Measurements from ENCODE around the gene DCD. TPM values are rescaled to one million over a fixed set of nuclear protein-coding genes. Genes with fewer than 3 reads are reported as not detected.

DCD gene
- total and polyA plus RNA-seq, 2 of the 8 experiments (the other 6 are each of a cell fraction or from before 2014, with no cell fraction given), result not detected

- Histone ChIP-seq H3K79me2 (ENCODE audit: control insufficient read depth in 1 of 2, insufficient read depth in 2 of 2, low read length in 2 of 2) (no peaks in the 10 kb centered on the region), H4K5ac (ENCODE audit: insufficient read length, low read depth, low read length) (no peak overlapping the region), H3K9me3 (ENCODE audit: insufficient read depth in 2 of 2, low read depth in 1 of 2, low read length in 1 of 2) (no peaks in the 10 kb centered on the region), H3K27ac (ENCODE audit: low read depth, low read length) (no peak overlapping the region), H3K4ac (replicated peaks; ENCODE audit: insufficient read length, low read depth, low read length) (no peak overlapping the region), H2AFZ (ENCODE audit: low read length) (no peak overlapping the region), H2AK5ac (ENCODE audit: low read depth, low read length) (no peak overlapping the region), H3K9ac (replicated peaks in 1 of 4; ENCODE audit: extremely low read depth in 1 of 4, low read depth in 3 of 4, low read length in 3 of 4) (no peak overlapping the region), H3K27me3 (replicated peaks in 1 of 4; ENCODE audit: control insufficient read depth in 3 of 4, extremely low read depth in 1 of 4, insufficient read depth in 3 of 4, low read length in 3 of 4) (no peaks in the 10 kb centered on the region), H2BK15ac (ENCODE audit: low read length) (no peak overlapping the region), H2BK12ac (ENCODE audit: low read depth, low read length) (no peak overlapping the region), H4K91ac (replicated peaks; ENCODE audit: insufficient read length, low read length) (no peak overlapping the region), H4K8ac (ENCODE audit: extremely low read depth, insufficient read depth, low read length) (no peak overlapping the region), H3K14ac (ENCODE audit: insufficient read length) (no peak overlapping the region), H3K36me3 (ENCODE audit: control insufficient read depth in 2 of 4, insufficient read depth in 4 of 4, low read length in 3 of 4) (no peaks in the 10 kb centered on the region), H2BK120ac (replicated peaks; ENCODE audit: low read depth, low read length) (no peak overlapping the region), H3K23me2 (ENCODE audit: low read depth, low read length) (no peaks in the 10 kb centered on the region; the same call in 1 of the 2 replicates), H2BK20ac (ENCODE audit: low read length) (no peak overlapping the region), H3K79me1 (ENCODE audit: low read depth, low read length) (no peaks in the 10 kb centered on the region), H3K4me3 (ENCODE audit: extremely low read depth in 1 of 4, insufficient read depth in 2 of 4, low read depth in 3 of 4, low read length in 4 of 4) (no peak overlapping the region), H3K56ac (replicated peaks; ENCODE audit: insufficient read length, low read depth, low read length) (no peak overlapping the region), H4K20me1 (replicated peaks in 1 of 2; ENCODE audit: control insufficient read depth in 1 of 2, insufficient read depth in 2 of 2, low read length in 2 of 2) (no peaks in the 10 kb centered on the region), H2BK5ac (ENCODE audit: low read depth, low read length) (no peak overlapping the region), H3K4me1 (replicated peaks in 1 of 4; ENCODE audit: control insufficient read depth in 3 of 4, insufficient read depth in 4 of 4, low read length in 3 of 4) (no peaks in the 10 kb centered on the region), H3K18ac (ENCODE audit: extremely low read depth, low read length) (no peak overlapping the region), H3K4me2 (ENCODE audit: insufficient read depth in 1 of 2, low read depth in 2 of 2, low read length in 2 of 2) (no peak overlapping the region), H3K23ac (ENCODE audit: insufficient read length) (no peak overlapping the region)
- no peak for FAIRE-seq
- ChIA-PET POLR2A (ENCODE audit: partially characterized antibody) (interaction anchor here (2.1 kb wide), 1 partner anchor 9 kb away, joined by 4 read pairs; no protein-coding TSS in a partner anchor), CTCF (ENCODE audit: partially characterized antibody) (interaction anchor here (0.8 to 2.3 kb wide), 6 partner anchors 9 to 74 kb away, joined by 3 to 9 read pairs (median 4); no protein-coding TSS in a partner anchor)
- 89% methylated on average over 5 of the region's 5 CpGs; no CpG with 5 or more reads in 1 of the 2 experiments for WGBS, 2 experiments (ENCODE audit: extremely low coverage in 1 of 2, insufficient coverage in 1 of 2, insufficient read length in 1 of 2, insufficient replicate concordance in 2 of 2, low coverage in 1 of 2, low lambda C conversion rate in 2 of 2, missing lambda C conversion rate in 1 of 2)
- no peak for DNase-seq (ENCODE audit: low read depth in 1 of 2, low spot score in 2 of 2)
- no peak for TF ChIP-seq PHF8 (conservative IDR thresholded peaks at IDR 0.05; ENCODE audit: low read depth, low read length)
- no peak for TF ChIP-seq ATF2 (IDR thresholded peaks at IDR 0.05; ENCODE audit: low read length)
- TF ChIP-seq RBBP5 (IDR thresholded peaks at IDR 0.05; ENCODE audit: borderline replicate concordance, low read depth, low read length), result no peak
- no peak for TF ChIP-seq RXRA (IDR thresholded peaks at IDR 0.05; ENCODE audit: insufficient read depth, low read depth, low read length)
- no peak for TF ChIP-seq RFX5 (IDR thresholded peaks at IDR 0.05; ENCODE audit: borderline replicate concordance, low read depth, low read length)
- TF ChIP-seq RNF2 (IDR thresholded peaks at IDR 0.05; ENCODE audit: borderline replicate concordance, low read depth, low read length, missing control alignments, poor library complexity, severe bottlenecking), result no peak
- TF ChIP-seq EZH2 (IDR thresholded peaks at IDR 0.05; ENCODE audit: low read depth, low read length, severe bottlenecking), result no peak
- TF ChIP-seq SUZ12 (IDR thresholded peaks at IDR 0.05; ENCODE audit: low read length), result no peak
- no peak for TF ChIP-seq ASH2L (IDR thresholded peaks at IDR 0.05; ENCODE audit: low read length)
- no peak for TF ChIP-seq SIN3A (conservative IDR thresholded peaks at IDR 0.05 in 1 of 2, IDR thresholded peaks at IDR 0.05 in 1 of 2; ENCODE audit: low read depth in 1 of 2, low read length in 2 of 2)
- no peak for TF ChIP-seq JUND (IDR thresholded peaks at IDR 0.05; ENCODE audit: low read length)
- TF ChIP-seq POU5F1 (IDR thresholded peaks at IDR 0.05; ENCODE audit: low read depth, low read length), result no peak
Observed at GRCh38 chr12:54650889-54651288, 2.7 kb upstream of the DCD start.
